GM21423 (cell line): ENCODE measurements around the gene AOAH.

Source experiments
- ATAC-seq: cut with Tn5 transposase; IDR thresholded peaks from one replicate; pipeline ENCODE4 v1.9.1; 2021; ENCODE audit warnings: mild to moderate bottlenecking, moderate library complexity; ENCODE audit not compliant: unreplicated experiment

Gene AOAH

GRCh38 chr7:36565792-36566356 is 158.4 kb downstream of the AOAH start:
- ATAC-seq: no peak

- ATAC-seq: no peak
Observed at GRCh38 chr7:36564489-36564888, 159.8 kb downstream of the AOAH start.

GRCh38 chr7:36563706-36564327 is 160.5 kb downstream of the AOAH start:
- no peak for ATAC-seq

- no peak for ATAC-seq
Observed at GRCh38 chr7:36562121-36562520, 162.2 kb downstream of the AOAH start.

GRCh38 chr7:36549029-36549428 is 175.3 kb downstream of the AOAH start:
- ATAC-seq: no peak

- no peak for ATAC-seq
Observed at GRCh38 chr7:36547416-36547815, 176.9 kb downstream of the AOAH start.

- ATAC-seq: no peak
Observed at GRCh38 chr7:36546331-36546730, 178.0 kb downstream of the AOAH start.

- ATAC-seq: no peak
Observed at GRCh38 chr7:36545291-36545690, 179.0 kb downstream of the AOAH start.

GRCh38 chr7:36538126-36538525 is 186.2 kb downstream of the AOAH start:
- ATAC-seq: no peak

GRCh38 chr7:36535866-36536664 is 188.2 kb downstream of the AOAH start:
- ATAC-seq: no peak

- no peak for ATAC-seq
Observed at GRCh38 chr7:36533717-36534116, 190.6 kb downstream of the AOAH start.

GRCh38 chr7:36532981-36533499 is 191.3 kb downstream of the AOAH start:
- ATAC-seq: no peak

- no peak for ATAC-seq
Observed at GRCh38 chr7:36531951-36532350, 192.3 kb downstream of the AOAH start.

GRCh38 chr7:36530456-36530855 is 193.8 kb downstream of the AOAH start:
- ATAC-seq: no peak

GRCh38 chr7:36527549-36527913 is 196.8 kb downstream of the AOAH start:
- ATAC-seq: no peak

GRCh38 chr7:36526863-36527548 is 197.3 kb downstream of the AOAH start:
- peak; percentile 75 for ATAC-seq

- ATAC-seq: no peak
Observed at GRCh38 chr7:36523371-36524101, 200.8 kb downstream of the AOAH start.

GRCh38 chr7:36522453-36523007 is 201.8 kb downstream of the AOAH start:
- ATAC-seq: no peak

GRCh38 chr7:36521911-36522310 is 202.4 kb downstream of the AOAH start:
- no peak for ATAC-seq

GRCh38 chr7:36521133-36521532 is 203.2 kb downstream of the AOAH start:
- no peak for ATAC-seq
